H1 (cell line): ENCODE results near the gene CORO1A. TPM values are rescaled to one million over a fixed set of nuclear protein-coding genes. Genes with fewer than 3 reads are reported as not detected.
"Not testable (repeated sequence)": the region's sequence is repeated elsewhere in the genome, so short reads cannot be mapped to it uniquely, and the experiment has no call there.

Experiments used
- CTCF ChIA-PET: fragments of 300-600 bp; sonication (Branson Sonifier 250); formaldehyde crosslinking; loops from one replicate; lab custom pipeline; 2021; ENCODE audit not compliant: partially characterized antibody; lab: Charles Lee
- POLR2A ChIA-PET: fragments of 300-600 bp; sonication (Branson Sonifier 250); formaldehyde crosslinking; loops from one replicate; lab custom pipeline; 2021; ENCODE audit warnings: inconsistent platforms; ENCODE audit not compliant: partially characterized antibody; lab: Charles Lee
- DNase-seq, 2 experiments: peaks; one replicate each; pipeline versions ENCODE4 v3.0.0 to v3.0.0-alpha.2; 2010 to 2022; ENCODE audit warnings: low spot score in 2 of 2, low read depth in 1 of 2, mixed read lengths in 1 of 2
- FAIRE-seq: peaks from 2 replicates; lab custom pipeline; 2011; peaks lifted over from hg19 to GRCh38; lab: Jason Lieb, UNC
- H2AFZ ChIP-seq: 2 replicates; pipeline ENCODE4 v1.8.1; 2012; ENCODE audit warnings: low read length, inconsistent platforms
- H2AK5ac ChIP-seq: 2 replicates; pipeline ENCODE4 v1.6.1; 2013; ENCODE audit warnings: low read depth, low read length
- H2BK120ac ChIP-seq: replicated peaks from 2 replicates; pipeline ENCODE3; 2013; ENCODE audit warnings: low read depth, low read length, inconsistent platforms
- H2BK12ac ChIP-seq: 2 replicates; pipeline ENCODE4 v1.6.1; 2013; ENCODE audit warnings: low read depth, low read length
- H2BK15ac ChIP-seq: 2 replicates; pipeline ENCODE4 v1.6.1; 2013; ENCODE audit warnings: low read length
- H2BK20ac ChIP-seq: 2 replicates; pipeline ENCODE4 v1.6.1; 2013; ENCODE audit warnings: low read length
- H2BK5ac ChIP-seq: 2 replicates; pipeline ENCODE4 v1.6.1; 2013; ENCODE audit warnings: low read depth, low read length
- H3K14ac ChIP-seq: 2 replicates; pipeline ENCODE4 v1.6.1; 2013; ENCODE audit warnings: inconsistent platforms; ENCODE audit not compliant: insufficient read length
- H3K18ac ChIP-seq: 2 replicates; pipeline ENCODE4 v1.6.1; 2013; ENCODE audit warnings: low read length; ENCODE audit errors: extremely low read depth
- H3K23ac ChIP-seq: 2 replicates; pipeline ENCODE4 v1.6.1; 2013; ENCODE audit warnings: inconsistent platforms; ENCODE audit not compliant: insufficient read length
- H3K23me2 ChIP-seq: 2 replicates; pipeline ENCODE4 v1.6.1; 2013; ENCODE audit warnings: low read depth, low read length
- H3K27ac ChIP-seq: 2 replicates; pipeline ENCODE4 v1.6.1; 2011; ENCODE audit warnings: low read depth, low read length, inconsistent platforms
- H3K27me3 ChIP-seq, 4 experiments: replicated peaks in 1 of 4; 1 replicate in 1 of 4; 2 replicates in 3 of 4; pipeline versions ENCODE4 v1.6.1 to v1.8.1; 2011 to 2013; ENCODE audit warnings: low read length in 3 of 4, mild to moderate bottlenecking in 3 of 4, inconsistent platforms in 2 of 4, mixed read lengths in 2 of 4, moderate library complexity in 1 of 4; ENCODE audit not compliant: control insufficient read depth in 3 of 4, insufficient read depth in 3 of 4; ENCODE audit errors: extremely low read depth in 1 of 4
- H3K36me3 ChIP-seq, 4 experiments: 2 replicates each; pipeline versions ENCODE4 v1.6.1 to v1.8.1; 2011 to 2013; ENCODE audit warnings: mild to moderate bottlenecking in 4 of 4, low read length in 3 of 4, moderate library complexity in 2 of 4, control low read depth in 1 of 4, inconsistent platforms in 1 of 4; ENCODE audit not compliant: insufficient read depth in 4 of 4, control insufficient read depth in 2 of 4
- H3K4ac ChIP-seq: replicated peaks from 2 replicates; pipeline ENCODE3; 2013; ENCODE audit warnings: low read length, low read depth, mixed read lengths, inconsistent platforms; ENCODE audit not compliant: insufficient read length
- H3K4me1 ChIP-seq, 4 experiments: replicated peaks in 1 of 4; 1 replicate in 1 of 4; 2 replicates in 3 of 4; pipeline versions ENCODE4 v1.6.1 to v1.8.1; 2011 to 2013; ENCODE audit warnings: low read length in 3 of 4, inconsistent platforms in 2 of 4, mixed read lengths in 1 of 4; ENCODE audit not compliant: insufficient read depth in 4 of 4, control insufficient read depth in 3 of 4
- H3K4me2 ChIP-seq, 2 experiments: 2 replicates each; pipeline versions ENCODE4 v1.6.1 to v1.8.1; 2011 to 2013; ENCODE audit warnings: low read depth in 2 of 2, low read length in 2 of 2, control low read depth in 1 of 2, inconsistent platforms in 1 of 2, mild to moderate bottlenecking in 1 of 2; ENCODE audit not compliant: insufficient read depth in 1 of 2
- H3K4me3 ChIP-seq, 4 experiments: fragments of 200-600, 300-600 bp in 1 of 4; sonication (generic), shearing (Covaris generic), sonication (Bioruptor Twin) in 1 of 4; 2 replicates each; pipeline versions ENCODE4 v1.5.1 to v1.8.1; 2011 to 2016; ENCODE audit warnings: low read length in 4 of 4, low read depth in 3 of 4, control low read depth in 2 of 4, inconsistent platforms in 2 of 4, mild to moderate bottlenecking in 2 of 4, mixed read lengths in 1 of 4, moderate library complexity in 1 of 4; ENCODE audit not compliant: insufficient read depth in 2 of 4; ENCODE audit errors: extremely low read depth in 1 of 4
- H3K56ac ChIP-seq: replicated peaks from 2 replicates; pipeline ENCODE3; 2013; ENCODE audit warnings: low read depth, mild to moderate bottlenecking, mixed read lengths, low read length, inconsistent platforms; ENCODE audit not compliant: insufficient read length
- H3K79me1 ChIP-seq: 2 replicates; pipeline ENCODE4 v1.6.1; 2013; ENCODE audit warnings: low read depth, low read length, control low read depth
- H3K79me2 ChIP-seq, 2 experiments: 2 replicates each; pipeline versions ENCODE4 v1.6.1 to v1.8.1; 2012 to 2013; ENCODE audit warnings: low read length in 2 of 2, mild to moderate bottlenecking in 2 of 2, inconsistent platforms in 1 of 2; ENCODE audit not compliant: insufficient read depth in 2 of 2, control insufficient read depth in 1 of 2
- H3K9ac ChIP-seq, 4 experiments: replicated peaks in 1 of 4; 1 replicate in 1 of 4; 2 replicates in 3 of 4; pipeline versions ENCODE4 v1.6.1 to v1.8.1; 2011 to 2013; ENCODE audit warnings: low read depth in 3 of 4, low read length in 3 of 4, control low read depth in 2 of 4, mild to moderate bottlenecking in 2 of 4, moderate library complexity in 2 of 4, inconsistent platforms in 1 of 4; ENCODE audit errors: extremely low read depth in 1 of 4
- H3K9me3 ChIP-seq, 2 experiments: 2 replicates each; pipeline versions ENCODE4 v1.6.1 to v1.8.1; 2012 to 2013; ENCODE audit warnings: mild to moderate bottlenecking in 2 of 2, moderate library complexity in 2 of 2, control low read depth in 1 of 2, inconsistent platforms in 1 of 2, low read depth in 1 of 2, low read length in 1 of 2, mixed read lengths in 1 of 2; ENCODE audit not compliant: insufficient read depth in 2 of 2
- H4K20me1 ChIP-seq, 2 experiments: replicated peaks in 1 of 2; 2 replicates each; pipeline versions ENCODE3 to v1.8.1; 2011 to 2013; ENCODE audit warnings: inconsistent platforms in 2 of 2, low read length in 2 of 2, mild to moderate bottlenecking in 1 of 2; ENCODE audit not compliant: insufficient read depth in 2 of 2, control insufficient read depth in 1 of 2
- H4K5ac ChIP-seq: 2 replicates; pipeline ENCODE4 v1.6.1; 2013; ENCODE audit warnings: low read length, low read depth, mixed read lengths, inconsistent platforms; ENCODE audit not compliant: insufficient read length
- H4K8ac ChIP-seq: 2 replicates; pipeline ENCODE4 v1.8.0; 2013; ENCODE audit warnings: mild to moderate bottlenecking, moderate library complexity, low read length, inconsistent platforms; ENCODE audit not compliant: insufficient read depth; ENCODE audit errors: extremely low read depth
- H4K91ac ChIP-seq: replicated peaks from 2 replicates; pipeline ENCODE3; 2013; ENCODE audit warnings: low read length, mixed read lengths, inconsistent platforms; ENCODE audit not compliant: insufficient read length
- WGBS, 2 experiments: shearing (Covaris generic) in 1 of 2; methylation state at CpG; one replicate each; pipeline versions ENCODE4 v1.1.6 to v1.1.7; 2013 to 2015; ENCODE audit warnings: low lambda C conversion rate in 2 of 2, mixed read lengths in 2 of 2, inconsistent platforms in 1 of 2, low coverage in 1 of 2, missing lambda C conversion rate in 1 of 2; ENCODE audit not compliant: insufficient replicate concordance in 2 of 2, insufficient coverage in 1 of 2, insufficient read length in 1 of 2; ENCODE audit errors: extremely low coverage in 1 of 2, missing lambda C conversion rate in 1 of 2; 5-methylcytosine and 5-hydroxymethylcytosine counted together
- polyA plus RNA-seq, 7 experiments: library from polyadenylated mRNA; depleted of rRNA in 3 of 7; stranded (reverse) in 5 of 7; unstranded in 2 of 7; fragments of >200 nt in 5 of 7; fragments of 200-250 nt in 2 of 7; gene quantifications; 1 replicate in 5 of 7; 2 replicates in 1 of 7; 4 replicates in 1 of 7; pipeline versions ENCODE4 v1.2.1 to v1.2.3, GENCODE V29; 2011 to 2013; ENCODE audit warnings: missing spikeins in 2 of 7, mixed read lengths in 2 of 7
- total RNA-seq: library from RNA; stranded (reverse); fragmentation: NEBNext Ultra II Directional; extraction: Animal tissue kit (Norgen Biotek cat#: 25700); gene quantifications from 2 replicates; pipeline ENCODE4 v1.2.1, GENCODE V29; 2021

The CORO1A gene
- total and polyA plus RNA-seq, 2 of the 8 experiments (the other 6 are each of a cell fraction or from before 2014, with no cell fraction given): 10.9 to 11.7 TPM

- H3K23ac ChIP-seq, H2BK15ac ChIP-seq, H4K91ac ChIP-seq, POLR2A ChIA-PET, H2AK5ac ChIP-seq, H3K14ac ChIP-seq, H3K36me3 ChIP-seq, H3K23me2 ChIP-seq, H2BK120ac ChIP-seq, H2BK12ac ChIP-seq, H3K4me2 ChIP-seq, H3K79me1 ChIP-seq, H2BK5ac ChIP-seq, H4K5ac ChIP-seq, DNase-seq, H2BK20ac ChIP-seq, H3K27me3 ChIP-seq, H3K4ac ChIP-seq, H3K9ac ChIP-seq, H3K56ac ChIP-seq, H4K20me1 ChIP-seq, H3K9me3 ChIP-seq, H3K27ac ChIP-seq, H3K4me3 ChIP-seq, H3K79me2 ChIP-seq, H4K8ac ChIP-seq, FAIRE-seq, H3K18ac ChIP-seq, H2AFZ ChIP-seq, H3K4me1 ChIP-seq: not testable (repeated sequence)
- CTCF ChIA-PET: interaction anchor here (0.8 kb wide), 1 partner anchor 57 kb away, joined by 3 read pairs; no protein-coding TSS in a partner anchor
- no CpG with 5 or more reads among the region's 29 CpGs for WGBS, 2 experiments
Observed at GRCh38 chr16:30168746-30169145, 14.7 kb upstream of the CORO1A start.

GRCh38 chr16:30169416-30169815 is 14.0 kb upstream of the CORO1A start:
- H3K56ac ChIP-seq, H3K4me3 ChIP-seq, H4K20me1 ChIP-seq, H3K18ac ChIP-seq, H4K8ac ChIP-seq, H2BK15ac ChIP-seq, H3K27me3 ChIP-seq, H2BK120ac ChIP-seq, H2AFZ ChIP-seq, H3K9ac ChIP-seq, H4K91ac ChIP-seq, H2BK12ac ChIP-seq, CTCF ChIA-PET, H3K9me3 ChIP-seq, DNase-seq, H3K79me2 ChIP-seq, H3K23ac ChIP-seq, H3K79me1 ChIP-seq, H3K23me2 ChIP-seq, H3K4ac ChIP-seq, H3K27ac ChIP-seq, H2BK20ac ChIP-seq, H3K4me1 ChIP-seq, POLR2A ChIA-PET, H3K4me2 ChIP-seq, H2AK5ac ChIP-seq, H2BK5ac ChIP-seq, H3K14ac ChIP-seq, H3K36me3 ChIP-seq, FAIRE-seq, H4K5ac ChIP-seq: not testable (repeated sequence)
- no CpG with 5 or more reads among the region's 38 CpGs for WGBS, 2 experiments
